HG03066 (cell line): ENCODE measurements around the gene CATSPERD.
"Not testable (repeated sequence)": the region's sequence is repeated elsewhere in the genome, so short reads cannot be mapped to it uniquely, and the experiment has no call there.

Experiments
- ATAC-seq: cut with Tn5 transposase; IDR thresholded peaks from one replicate; pipeline ENCODE4 v1.9.1; 2021; ENCODE audit warnings: low read depth; ENCODE audit not compliant: unreplicated experiment

The CATSPERD gene

DNA sequence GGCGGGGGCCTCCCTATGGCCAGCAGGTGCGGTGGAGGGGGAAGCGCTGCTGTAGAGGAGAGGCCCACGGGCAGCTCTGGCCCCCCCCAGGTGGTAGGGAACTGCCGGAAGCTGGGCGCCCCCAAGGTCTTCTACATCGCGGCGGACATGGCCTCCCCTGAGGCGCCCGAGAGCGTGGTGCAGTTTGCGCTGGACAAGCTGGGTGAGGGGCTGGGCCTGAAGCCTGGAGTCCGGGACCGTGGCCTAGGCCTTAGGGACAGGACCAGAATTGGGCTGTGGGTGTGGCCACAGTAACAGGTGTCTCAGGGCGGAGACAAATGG lies 34.2 kb upstream of the CATSPERD start:
- no peak for ATAC-seq

DNA sequence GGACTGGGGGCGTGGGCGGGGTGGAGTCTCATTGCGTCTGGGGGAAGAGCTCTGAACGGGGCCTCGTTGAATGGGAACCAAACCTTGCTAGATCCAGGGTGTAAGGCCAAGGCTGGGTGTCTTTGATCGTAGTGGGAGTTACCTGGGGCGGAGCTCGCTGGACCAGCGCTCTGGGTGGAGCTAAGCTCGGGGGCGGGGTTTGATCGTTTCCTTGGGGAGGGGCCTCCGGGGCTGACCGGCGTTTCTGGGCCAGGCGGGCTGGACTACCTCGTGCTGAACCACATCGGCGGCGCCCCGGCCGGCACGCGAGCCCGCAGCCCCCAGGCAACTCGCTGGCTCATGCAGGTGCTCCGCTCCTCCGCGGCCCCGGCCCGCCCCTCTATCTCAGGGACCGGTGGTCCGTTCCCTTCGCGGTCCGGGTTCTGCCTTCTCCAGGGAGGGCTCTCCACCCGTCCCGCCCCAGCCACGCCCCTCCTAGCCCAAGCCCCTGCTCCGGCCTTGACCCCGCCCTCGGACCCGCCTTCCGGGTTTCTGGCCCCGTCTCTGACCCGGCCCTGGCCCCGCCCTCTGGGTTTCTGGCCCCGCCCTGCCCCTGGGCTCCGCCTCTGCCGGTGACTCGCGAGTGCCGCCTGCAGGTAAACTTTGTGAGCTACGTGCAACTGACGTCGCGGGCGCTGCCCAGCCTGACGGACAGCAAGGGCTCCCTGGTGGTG lies 33.6 kb upstream of the CATSPERD start:
- peak; percentile 55 for ATAC-seq

DNA sequence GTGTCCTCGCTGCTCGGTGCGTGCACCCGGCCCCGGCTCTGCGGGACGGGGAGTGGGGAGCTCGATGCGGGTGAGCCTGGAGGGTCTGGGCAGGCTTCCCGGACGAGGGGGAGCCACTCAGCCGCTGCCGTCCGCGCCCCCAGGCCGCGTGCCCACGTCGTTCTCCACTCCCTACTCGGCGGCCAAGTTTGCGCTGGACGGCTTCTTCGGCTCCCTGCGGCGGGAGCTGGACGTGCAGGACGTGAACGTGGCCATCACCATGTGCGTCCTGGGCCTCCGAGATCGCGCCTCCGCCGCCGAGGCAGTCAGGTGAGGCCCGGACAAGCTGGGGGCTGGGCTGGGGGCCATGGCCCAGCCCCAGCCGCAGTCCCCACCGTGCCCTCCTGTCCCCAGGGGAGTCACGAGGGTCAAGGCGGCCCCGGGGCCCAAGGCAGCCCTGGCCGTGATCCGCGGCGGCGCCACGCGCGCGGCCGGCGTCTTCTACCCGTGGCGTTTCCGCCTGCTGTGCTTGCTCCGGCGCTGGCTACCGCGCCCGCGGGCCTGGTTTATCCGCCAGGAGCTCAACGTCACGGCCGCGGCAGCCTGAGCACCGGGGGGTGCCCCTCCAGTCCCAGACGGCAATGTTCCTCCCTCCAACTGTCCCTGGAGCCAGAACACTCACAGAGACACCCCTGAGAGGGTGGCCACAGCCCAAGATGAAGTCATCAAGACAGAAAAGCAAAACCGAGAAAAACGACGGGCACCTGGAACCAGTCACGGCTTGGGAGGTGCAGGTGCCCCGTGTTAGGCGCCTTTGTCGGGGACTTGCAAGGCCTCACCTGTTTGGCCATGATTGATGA lies 32.9 kb upstream of the CATSPERD start:
- ATAC-seq: no peak

DNA sequence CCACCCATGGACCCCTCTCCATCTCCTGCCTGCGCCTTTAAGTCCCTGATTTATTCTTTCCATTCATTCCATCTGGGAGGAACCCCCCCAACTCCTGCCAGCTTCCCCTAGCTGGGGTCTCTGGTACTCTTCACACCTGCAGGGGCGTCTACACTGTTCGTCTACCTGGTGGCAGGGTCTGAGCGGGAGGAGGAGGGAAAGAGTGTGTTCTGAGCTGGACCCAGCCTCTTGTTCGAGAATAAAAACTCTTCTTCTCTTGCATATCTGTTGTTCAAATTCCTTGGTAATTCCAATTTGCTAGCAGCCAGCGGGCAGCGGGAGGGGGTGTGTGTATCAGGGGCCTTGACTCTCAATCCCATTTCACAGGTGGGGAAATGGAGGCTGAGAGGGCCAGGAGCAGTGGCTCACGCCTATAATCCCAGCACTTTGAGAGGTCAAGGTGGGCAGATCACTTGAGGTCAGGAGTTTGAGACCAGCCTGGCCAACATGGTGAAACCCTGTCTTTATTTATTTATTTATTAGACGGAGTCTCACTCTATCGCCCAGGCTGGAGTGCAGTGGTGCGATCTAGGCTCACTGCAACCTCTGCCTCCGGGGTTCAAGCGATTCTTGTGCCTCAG lies 32.1 kb upstream of the CATSPERD start:
- ATAC-seq: not testable (repeated sequence)

DNA sequence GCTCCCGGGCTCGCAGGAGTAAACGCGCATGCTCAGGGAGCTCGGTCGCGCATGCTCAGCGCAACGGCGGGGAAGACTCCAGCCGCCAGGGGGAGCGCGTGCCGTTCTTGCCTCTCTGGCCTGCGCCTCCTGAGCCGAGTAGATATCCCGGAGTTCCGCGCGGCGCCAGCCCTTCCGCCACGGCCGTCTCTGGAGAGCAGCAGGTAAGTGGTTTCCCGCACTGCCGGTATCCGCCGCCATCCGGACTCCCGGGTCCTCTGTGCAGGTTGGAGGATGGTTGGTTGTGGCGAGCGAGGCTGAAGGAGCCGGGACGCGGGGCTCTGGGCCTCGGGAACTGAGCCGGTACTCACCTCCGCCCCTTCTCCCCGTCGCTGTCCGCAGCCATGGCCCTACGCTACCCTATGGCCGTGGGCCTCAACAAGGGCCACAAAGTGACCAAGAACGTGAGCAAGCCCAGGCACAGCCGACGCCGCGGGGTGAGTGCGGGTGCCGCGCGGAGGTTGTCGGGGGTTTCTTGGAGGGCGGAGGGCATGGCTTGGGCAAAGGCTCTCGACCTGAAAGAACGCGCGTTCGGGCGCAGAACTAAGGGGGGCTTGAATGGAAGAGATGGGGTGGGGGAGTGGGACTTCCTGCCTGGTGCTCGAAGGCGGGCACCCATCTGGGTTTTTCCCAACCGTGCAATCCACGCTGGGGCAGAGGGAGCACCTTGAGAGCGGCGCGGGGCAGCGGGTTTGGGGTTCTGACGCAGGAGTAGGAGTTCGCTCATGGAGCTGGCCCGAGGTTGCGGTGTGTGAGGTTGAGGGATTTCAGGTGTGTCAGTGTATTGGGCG lies 30.1 kb upstream of the CATSPERD start, which contains the start of gene RPL36:
Gene RPL36, plus strand, starts transcription at position 171 of the 830 bp plus-strand sequence. Its CDS starts 213 bp downstream, at position 384.
- peak; percentile 43 for ATAC-seq

DNA sequence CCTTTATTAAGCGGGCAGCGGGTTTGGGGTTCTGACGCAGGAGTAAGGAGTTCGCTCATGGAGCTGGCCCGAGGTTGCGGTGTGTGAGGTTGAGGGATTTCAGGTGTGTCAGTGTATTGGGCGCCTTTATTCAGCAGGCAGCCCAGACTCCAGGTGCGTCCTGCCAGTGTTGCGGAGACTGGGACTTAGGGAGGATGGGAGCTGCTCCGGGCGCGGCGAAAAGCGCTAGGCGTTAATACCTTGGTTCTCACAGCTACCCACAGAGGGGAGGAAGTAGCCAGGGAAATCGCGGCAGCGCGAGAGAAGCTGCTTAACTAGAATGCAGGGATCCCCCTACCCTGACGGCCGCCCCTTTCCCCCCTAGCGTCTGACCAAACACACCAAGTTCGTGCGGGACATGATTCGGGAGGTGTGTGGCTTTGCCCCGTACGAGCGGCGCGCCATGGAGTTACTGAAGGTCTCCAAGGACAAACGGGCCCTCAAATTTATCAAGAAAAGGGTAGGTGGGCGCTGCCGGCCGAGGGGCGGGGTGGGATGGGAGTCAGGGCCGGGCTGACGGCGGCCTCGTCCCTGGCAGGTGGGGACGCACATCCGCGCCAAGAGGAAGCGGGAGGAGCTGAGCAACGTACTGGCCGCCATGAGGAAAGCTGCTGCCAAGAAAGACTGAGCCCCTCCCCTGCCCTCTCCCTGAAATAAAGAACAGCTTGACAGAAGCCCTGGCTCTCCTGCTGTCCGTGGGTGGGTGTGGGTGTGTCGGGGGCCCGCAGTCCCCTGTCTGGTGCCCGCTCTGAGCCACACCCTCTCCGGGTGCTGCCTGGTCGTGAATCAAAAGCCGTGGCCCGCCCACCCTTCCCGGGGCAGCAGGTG lies 29.2 kb upstream of the CATSPERD start:
- ATAC-seq: no peak

DNA sequence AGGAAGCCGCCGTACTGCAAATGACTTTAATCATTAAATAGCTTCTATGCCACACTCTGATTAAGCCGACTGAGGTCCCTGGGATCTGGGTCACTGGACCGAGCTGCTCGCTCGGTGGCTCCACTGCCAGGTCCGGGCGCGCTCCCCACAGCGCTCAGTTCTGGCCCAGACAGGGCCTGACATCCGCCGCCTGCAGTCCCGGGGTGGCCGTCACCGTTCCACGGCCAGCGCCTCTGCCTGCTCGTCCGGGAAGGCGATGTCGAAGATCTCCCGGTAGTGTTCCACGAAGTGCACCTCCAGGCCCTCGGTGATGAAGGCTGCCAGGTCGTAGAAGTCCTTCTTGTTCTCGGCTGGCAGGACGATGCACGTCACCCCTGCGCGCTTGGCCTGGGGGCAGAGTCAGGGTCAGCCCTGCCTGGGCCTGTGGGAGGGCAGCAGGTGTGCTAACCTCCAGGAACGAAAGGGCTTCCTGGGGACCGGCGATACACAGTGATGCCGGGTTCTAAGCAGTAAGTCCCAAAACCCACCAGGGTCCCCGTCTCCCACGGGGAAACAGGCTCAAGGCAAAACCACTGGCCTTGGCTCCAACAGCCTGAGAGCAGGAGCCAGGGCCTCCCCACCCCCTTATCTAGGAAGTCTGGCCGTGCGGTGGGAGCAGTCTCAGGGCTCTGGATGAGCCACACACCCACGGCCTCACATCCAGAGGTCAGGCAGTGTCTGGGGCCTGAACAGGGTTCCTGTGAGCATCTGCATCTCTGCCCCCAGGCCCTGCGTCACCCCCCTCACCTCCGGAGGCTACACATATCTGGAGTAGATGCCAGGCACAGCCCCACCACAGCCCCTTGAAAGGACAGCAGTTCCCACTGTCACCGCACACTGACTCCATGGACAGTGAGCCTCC lies 28.4 kb upstream of the CATSPERD start:
- ATAC-seq: no peak

DNA sequence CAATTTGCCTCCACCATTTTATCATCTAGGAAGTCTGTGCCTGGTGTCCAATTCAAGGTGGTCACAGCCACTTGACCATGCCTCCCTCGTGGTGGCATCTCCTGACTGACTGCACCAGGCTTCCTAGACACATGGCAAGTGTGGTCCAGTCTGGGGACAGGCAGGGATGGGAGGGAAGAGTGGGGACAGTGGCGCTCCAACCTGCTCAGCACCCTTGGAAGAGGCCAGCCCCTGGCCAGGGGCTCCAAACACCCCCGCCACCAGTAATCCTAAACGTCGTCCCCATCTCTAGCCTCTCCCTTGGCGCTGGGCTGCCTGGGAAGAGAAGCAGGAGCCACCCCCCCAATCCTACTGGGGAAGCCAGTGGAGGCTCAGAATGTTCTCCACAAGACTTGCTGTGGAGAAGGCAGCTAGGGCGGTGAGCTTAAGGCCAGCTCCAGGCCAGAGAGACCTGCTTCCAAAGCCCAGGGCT lies 27.7 kb upstream of the CATSPERD start:
- no peak for ATAC-seq

DNA sequence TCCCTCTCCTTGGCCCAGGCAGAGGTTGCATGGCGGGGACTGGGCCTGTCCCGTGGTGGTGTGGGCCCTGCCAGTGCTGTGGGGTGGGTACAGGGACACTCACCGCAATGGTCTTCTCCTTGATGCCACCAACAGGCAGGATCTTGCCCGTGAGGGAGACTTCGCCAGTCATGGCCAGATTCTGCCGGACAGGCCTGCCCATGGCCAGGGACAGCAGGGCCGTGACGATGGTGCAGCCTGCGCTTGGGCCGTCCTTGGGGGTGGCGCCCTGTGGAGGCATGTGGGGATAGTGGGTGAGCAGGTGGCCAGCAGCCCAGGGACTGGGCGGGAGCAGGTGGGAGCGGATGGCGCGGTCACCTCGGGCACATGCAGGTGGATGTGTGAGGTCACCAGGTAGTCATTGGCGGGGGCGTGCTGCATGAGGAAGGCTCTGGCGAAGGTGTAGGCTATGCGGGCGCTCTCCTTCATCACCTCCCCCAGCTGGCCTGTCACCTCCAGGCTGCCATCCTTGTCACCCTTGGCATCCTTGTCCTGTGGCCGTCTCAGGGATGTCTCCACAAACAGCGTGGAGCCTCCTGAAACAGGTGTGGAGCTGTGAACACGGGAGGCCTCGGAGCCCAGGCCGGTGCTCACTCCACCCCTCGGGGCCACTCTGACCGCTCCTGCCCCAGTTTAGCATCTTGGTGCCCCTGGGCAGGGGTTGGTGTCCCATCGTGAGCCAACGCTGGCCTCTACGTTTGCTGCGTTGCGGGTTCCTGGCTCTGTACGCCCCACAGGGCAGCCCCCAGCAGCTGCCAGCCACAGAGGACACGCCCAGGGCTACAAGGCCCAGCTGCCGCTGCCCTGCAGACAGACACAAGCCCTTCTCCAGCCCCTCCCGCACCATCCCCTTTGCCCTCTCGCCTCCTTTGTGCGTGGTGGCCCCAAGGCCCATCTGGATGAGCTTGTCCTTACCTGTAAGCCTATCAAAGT lies 27.0 kb upstream of the CATSPERD start:
- ATAC-seq: no peak

DNA sequence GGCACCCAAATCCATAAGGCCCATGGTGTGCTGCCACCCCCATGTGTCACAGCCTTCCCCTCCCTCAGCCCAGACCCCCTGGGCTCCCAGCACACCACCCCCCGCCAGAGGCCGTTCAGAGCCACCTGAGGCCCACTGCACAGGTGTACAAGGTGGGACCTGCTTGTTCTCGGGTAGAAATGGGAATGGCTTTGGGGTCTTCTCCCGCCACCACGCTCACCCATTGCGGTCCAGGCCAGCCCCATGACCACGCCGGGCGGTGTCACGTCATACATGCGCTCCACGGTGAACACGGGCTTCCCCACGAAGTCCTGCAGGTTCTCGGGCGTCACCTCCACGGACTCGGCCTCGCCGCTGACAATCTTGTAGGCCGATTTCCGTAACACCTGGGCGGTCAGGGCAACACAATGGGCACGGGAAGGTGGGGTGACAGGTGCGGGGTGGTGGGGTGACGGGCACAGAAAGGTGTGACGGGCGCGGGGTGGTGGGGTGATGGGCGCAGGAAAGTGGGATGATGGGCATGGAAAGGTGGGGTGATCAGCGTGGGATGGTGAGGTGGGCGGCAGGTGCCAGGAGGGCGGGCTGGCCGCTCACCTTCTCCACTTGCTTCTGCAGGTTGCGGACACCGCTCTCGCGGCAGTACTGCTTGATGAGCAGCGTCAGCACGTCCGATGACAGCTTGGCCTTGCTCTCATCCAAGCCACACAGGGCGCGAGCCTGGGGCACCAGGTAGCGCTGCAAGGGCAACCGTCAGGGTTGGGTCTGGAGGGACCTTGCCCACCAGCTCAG lies 26.1 kb upstream of the CATSPERD start:
- no peak for ATAC-seq

DNA sequence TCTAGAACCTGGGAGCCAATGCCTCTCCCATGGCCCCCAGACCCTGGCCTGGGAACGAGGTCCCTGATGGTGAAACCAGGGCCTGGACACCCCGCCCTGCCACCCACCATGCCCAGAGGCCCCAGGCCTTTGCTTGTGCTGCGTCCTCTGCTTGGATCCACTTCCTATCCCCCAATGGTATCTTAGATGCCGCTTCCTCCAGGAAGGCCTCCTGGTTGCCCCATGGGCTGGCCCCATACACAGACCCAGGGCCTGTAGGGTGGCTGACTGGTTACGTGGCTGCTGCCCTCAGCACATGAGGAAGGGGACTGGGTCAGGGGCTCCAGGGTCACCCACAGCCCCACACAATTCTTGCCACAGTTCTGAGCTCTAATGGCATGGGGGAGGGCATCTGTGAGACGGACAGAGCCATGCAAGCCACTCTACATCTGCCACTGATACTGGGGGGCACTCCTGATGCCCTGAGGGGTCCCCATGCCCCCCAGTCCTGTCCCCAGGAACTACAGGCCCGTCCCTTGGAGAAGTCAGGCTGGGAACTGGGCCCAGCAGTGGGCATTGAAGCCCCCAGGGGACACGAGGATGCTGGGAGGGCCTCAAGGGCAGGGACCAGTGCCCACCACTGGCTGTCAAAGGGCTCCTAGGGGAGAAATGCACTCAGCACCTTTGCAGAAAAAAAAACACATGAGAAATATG lies 25.3 kb upstream of the CATSPERD start:
- no peak for ATAC-seq

DNA sequence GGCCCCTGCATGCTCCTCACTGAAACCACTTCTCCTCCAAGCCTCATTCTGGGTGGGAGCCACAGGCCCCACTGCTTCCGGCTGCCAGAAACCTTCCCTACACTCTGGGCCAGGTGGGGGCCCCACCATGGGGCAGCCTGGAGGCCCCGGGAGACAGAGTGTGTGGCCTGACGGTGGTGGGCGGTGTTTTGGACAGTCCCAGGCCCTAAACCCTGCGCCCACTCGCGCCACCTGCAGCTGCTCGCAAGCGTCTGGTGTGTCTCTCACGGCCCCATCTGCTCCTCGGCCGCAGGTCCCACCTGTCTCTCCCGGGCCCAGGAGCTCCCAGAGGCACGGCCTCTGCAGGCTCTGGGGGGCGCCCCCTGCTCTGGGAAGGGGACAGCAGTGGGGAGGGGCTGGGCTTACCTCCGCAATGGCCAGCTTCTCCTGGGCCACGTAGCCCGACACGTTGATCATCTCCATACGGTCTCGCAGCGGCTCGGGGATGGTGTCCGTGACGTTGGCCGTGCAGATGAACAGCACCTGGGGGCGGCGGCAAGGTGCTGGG lies 24.7 kb upstream of the CATSPERD start:
- no peak for ATAC-seq

DNA sequence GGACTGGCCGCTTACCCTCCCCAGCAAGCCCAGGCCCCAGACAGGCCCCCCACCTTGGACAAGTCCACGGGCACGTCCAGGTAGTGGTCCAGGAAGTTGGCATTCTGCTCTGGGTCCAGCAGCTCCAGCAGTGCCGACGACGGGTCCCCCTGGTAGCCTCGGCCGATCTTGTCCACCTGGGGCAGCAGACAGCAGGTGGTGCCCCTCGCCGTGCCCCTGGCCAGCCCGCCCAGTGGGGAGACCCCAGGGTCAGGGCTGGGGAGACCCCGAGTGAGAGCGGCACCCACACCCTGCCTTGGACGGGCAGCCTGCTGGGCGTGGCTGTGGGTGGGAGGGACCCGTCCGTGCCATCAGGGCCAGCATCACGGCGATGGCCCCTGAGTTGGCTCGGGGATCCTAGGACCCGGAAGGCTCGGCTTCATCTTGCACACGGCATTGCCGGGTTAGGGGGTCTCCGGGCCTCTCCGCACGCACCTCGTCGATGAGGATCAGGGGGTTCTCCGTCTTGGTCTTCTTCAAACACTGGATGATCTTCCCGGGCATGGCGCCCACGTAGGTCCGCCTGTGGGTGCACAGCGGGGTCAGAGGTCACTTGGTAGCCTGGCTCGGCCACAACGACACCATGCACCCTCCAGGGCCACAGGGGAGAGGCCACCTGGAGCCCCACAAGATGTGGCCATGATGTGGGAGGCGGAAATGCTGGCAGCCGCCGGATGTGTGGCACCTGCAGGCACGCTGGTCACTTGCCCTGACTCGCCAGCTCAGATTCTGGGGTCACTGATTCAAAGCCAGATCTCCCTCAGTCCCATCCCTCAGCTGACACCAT lies 24.0 kb upstream of the CATSPERD start:
- ATAC-seq: no peak

DNA sequence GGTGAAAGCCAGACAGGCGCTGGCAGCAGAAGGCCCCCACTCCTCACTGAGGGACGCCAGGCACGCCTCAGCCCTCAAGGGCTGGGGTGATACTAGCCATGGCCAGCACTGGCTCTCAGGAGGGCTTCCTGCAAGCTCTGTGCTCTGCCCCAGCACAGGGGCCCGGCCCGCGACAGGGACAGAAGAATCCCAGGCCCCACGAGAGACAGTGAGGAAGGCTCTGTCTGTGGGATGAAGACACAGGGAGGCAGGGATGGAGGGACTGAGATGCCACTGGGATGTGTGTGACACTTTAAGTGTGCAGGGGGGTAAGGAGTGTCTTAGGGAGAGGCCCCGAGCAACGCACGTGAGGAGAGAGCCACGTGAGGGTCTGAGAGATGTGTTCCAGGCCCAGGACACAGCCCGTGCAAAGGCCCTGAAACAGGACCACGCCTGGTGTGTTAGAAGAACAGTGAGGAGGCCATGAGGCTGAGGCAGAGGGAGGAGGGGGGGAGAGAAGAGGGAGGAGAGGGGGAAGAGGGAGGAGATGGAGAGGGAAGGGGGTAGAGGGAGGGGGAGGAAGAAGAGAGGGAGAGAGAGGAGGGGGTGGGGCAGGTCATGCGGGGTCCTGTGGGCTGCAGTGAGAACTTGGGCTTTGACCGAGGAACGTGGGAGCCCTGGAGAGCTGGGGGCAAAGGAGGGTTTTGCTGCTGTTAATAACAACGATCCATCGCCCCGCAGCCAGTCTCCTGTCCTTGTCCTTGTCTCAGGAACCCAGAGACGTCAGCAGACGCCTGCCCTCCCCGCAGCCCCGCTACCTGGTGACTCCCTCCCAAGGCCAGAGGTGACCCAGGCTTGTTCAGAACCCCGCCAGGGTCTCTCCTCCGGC lies 23.2 kb upstream of the CATSPERD start:
- no peak for ATAC-seq
